GM19395 (cell line): ENCODE data around the gene IQCB1.
"Not testable (repeated sequence)": the region's sequence is repeated elsewhere in the genome, so short reads cannot be mapped to it uniquely, and the experiment has no call there.

Source experiments
- ATAC-seq: cut with Tn5 transposase; IDR thresholded peaks from one replicate; pipeline ENCODE4 v1.9.1; 2021; ENCODE audit warnings: mild to moderate bottlenecking, moderate library complexity; ENCODE audit not compliant: unreplicated experiment

Gene IQCB1

DNA sequence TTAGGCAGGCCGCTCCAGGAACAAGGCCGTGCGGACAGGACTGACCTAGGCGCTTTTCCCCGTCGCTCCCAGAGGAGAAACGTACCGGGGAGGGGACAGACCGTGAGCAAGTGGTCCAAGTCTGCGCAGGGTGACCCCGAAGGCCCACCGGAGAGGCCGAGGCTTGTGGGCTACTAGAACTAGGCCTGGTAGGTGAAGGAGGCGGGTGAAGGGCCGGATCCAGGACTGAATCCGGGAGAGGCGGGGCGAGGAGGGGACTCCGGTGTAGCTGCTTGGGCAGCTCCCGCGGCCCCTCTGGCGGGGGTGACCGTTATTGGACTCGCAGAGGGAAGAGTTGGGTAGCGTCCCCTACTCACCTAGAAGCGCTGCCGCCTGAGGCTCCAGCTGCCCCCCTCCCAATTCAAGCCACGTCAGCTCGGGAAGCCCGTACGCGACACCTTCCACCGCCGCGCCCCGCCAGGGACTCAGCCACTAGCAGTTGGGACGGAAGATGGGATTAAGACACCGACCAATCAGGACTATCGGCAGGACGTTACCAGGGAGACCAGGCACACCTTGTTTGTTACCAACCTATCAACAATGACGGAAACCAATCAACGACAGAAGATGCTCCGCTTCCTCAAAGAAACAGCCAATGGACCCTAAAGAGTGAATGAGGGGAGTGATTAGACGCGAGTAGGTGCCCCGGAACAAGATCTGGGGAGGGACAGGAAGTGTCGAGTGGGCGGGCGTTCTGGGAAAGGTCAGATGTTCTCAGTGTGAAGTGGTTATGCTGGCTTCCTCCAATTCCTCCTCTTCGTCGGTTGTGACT, 85.4 kb downstream of the IQCB1 start, which contains the start of gene GOLGB1:
GOLGB1 (minus strand) TSS at position 466 of the 811 bp plus-strand sequence. CDS start 18,770 bp downstream, outside the sequence.
- peak; percentile 97 for ATAC-seq

- peak; percentile 35 for ATAC-seq
Measured at GRCh38 chr3:121748680-121749275, 86.1 kb downstream of the IQCB1 start.

- no peak for ATAC-seq
Measured at GRCh38 chr3:121747976-121748375, 86.9 kb downstream of the IQCB1 start.

DNA sequence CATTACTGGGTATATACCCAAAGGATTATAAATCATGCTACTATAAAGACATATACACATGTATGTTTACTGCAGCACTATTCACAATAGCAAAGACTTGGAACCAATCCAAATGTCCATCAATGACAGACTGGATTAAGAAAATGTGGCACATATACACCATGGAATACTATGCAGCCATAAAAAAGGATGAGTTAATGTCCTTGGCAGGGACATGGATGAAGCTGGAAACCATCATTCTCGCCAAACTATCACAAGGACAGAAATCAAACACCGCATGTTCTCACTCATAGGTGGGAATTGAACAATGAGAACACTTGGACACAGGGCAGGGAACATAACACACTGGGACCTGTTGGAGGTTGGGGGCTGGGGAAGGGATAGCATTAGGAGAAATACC, 91.8 kb downstream of the IQCB1 start:
- not testable (repeated sequence) for ATAC-seq

- ATAC-seq = no peak
Measured at GRCh38 chr3:121740896-121741295, 94.0 kb downstream of the IQCB1 start.

GRCh38 chr3:121739902-121740301, 95.0 kb downstream of the IQCB1 start:
- no peak for ATAC-seq

DNA sequence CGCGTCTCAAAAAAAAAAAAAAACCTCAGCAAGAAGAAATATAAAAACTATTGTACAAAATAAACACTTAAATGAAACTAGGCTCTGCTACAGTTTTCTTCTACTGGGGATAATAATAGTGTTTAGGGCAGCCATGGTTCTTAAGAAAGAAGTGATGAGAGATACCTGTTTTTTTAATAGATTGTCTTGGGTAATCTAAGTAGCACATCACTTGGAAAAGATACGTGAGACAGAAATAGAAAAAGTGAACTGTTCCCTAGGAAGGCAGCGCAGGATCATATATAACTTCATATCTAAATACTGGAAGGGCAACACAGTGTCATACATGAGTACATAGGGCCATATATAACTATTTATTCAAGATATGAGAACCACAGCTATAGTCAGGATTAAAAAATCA, 97.2 kb downstream of the IQCB1 start:
- no peak for ATAC-seq

GRCh38 chr3:121736112-121736511, 98.7 kb downstream of the IQCB1 start:
- no peak for ATAC-seq

GRCh38 chr3:121735047-121735696, 99.7 kb downstream of the IQCB1 start:
- ATAC-seq = peak; percentile 96

DNA sequence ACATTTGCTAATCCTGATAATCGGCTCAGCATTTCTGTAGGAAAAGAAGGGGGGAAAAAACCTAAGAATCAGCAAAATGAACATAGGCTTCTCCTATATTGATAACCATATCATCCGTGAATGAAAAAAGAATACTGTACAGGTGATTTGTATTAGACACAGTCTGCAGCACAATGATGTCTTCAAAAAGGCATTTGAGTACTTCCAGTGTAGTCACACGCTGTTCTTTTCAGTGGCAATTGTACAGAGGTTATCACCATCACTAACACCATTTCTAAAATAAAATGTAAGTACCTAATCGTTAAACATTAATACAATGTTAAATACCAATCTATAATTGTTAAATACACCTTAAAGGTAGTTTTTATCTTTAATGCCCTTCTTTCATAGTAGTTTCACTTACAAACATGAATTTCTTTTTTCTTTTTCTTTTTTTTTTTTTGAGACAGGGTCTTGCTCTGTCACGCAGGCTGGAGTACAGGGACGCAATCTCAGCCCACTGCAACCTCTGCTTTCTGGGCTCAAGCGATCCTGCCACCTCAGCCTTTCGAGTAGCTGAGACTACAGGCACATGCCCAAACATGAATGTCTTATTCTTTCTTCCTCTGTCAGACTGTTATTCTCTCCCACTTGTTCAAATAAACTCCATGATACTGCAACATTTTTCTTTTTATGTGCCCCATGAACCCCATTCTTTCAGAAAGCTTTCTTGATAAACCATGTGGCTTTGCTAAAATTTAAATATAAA, 103.7 kb downstream of the IQCB1 start:
- no peak for ATAC-seq

DNA sequence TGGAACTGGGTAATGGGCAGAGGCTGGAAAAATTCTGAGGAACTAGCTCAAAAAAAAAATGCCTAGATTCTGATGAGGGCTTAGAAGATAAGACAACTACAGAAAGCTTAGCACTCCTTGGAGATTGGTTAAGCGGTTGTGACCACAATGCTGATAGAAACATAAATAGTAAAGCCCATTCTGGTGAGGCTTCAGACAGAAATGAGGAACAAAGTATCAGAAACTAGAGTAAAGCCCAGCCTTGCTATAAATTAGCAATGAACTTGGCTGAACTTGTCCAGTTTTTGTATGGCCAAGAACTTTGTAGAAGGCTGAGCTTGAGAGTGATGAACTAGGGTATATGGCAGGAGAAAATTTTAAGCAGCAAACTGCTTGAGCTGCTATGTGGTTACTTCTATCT, 110.7 kb downstream of the IQCB1 start:
- peak; percentile 99 for ATAC-seq

DNA sequence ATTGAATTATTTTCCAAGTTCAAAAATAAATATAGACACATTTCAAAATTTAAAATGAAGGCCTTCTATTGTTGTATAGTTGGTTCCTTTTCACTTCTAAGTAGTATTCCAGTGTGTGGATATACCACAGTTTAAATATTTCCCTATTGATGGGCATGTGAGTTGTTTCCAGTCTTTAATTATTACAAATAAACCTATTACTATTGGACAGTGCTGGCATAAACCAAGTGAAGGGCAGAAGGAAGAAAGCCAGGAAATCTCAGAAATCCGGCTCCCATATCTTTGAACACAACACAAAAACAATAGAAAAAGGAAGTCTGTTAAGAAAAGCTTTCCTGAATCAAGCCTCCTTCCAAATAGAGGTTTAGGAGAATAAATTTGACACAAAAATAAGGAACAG, 111.4 kb downstream of the IQCB1 start:
- ATAC-seq = no peak

DNA sequence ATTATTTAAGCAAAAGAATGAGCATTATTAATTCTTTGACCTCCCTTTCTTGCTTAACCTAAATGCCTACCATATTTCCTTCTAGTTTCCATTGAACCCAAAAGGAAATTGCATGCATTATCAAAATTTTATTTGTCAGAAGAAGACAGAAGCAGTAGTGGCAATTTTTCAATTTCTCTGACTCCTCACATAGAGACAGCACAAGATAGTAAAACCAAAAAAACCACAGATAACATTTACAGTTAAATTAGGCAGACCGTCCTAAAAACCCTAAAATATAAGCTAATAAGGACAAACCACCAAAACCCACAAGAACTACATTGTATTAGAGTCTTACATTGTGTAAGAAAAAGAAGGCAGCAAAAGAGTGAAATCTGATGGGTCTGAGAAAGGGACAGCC, 112.4 kb downstream of the IQCB1 start:
- no peak for ATAC-seq

DNA sequence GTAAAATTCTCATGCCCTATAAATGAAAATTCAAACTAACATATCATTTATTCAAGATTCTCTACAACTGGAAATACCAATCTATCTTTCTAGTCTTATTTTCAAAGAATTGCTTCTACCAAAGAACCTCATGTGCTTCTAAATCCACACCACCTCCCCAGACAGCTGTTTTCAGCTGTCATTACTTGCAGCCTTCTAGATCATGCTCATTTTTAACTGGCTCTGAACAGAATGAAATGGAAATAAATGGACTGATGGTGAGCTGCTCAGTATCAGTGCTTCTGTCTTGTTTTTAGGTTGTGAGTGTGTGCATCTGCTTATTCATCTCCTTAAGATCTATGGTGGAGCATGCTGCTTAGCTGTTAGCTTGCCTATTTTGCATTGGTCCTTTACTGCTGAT, 114.7 kb downstream of the IQCB1 start:
- no peak for ATAC-seq
